HFF-Myc (cell line): ENCODE measurements around the gene PKN3.
A peak's percentile ranks its signal among the peaks of the same experiment; 100 is the strongest.

Source experiments
- DNase-seq: peaks from one replicate; pipeline ENCODE4 v3.0.0-alpha.2; 2011; ENCODE audit warnings: low read depth; ENCODE audit errors: extremely low read depth
- H3K4me3 ChIP-seq: replicated peaks from 2 replicates; pipeline ENCODE4 v1.5.1; 2011; ENCODE audit warnings: low read depth, mild to moderate bottlenecking, control low read depth, low read length
- TF ChIP-seq, protein P1 (sequence below): IDR thresholded peaks from 2 replicates; pipeline ENCODE4 v1.5.1; 2012; ENCODE audit warnings: mild to moderate bottlenecking, low read depth, low read length, control low read depth; ENCODE audit errors: missing control alignments

PKN3 gene

DNA sequence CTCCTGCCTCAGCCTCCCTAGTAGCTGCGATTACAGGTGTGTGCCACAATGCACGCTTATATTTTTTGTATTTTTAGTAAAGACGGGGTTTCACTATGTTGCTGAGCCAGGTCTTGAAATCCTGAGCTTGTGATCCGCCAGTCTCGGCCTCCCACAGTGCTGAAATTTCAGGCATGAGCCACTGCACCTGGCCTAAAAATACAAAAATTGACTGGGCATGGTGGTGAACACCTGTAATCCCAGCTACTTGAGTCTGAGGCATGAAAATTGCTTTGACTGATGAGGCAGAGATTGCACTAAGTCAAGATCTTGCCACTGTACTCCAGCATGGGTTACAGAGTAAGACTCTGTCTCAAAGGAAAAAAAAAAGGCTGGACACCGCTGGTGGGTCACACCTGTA lies 32.5 kb upstream of the PKN3 start:
- DNase-seq, result no peak
- TF ChIP-seq, protein P1, sequence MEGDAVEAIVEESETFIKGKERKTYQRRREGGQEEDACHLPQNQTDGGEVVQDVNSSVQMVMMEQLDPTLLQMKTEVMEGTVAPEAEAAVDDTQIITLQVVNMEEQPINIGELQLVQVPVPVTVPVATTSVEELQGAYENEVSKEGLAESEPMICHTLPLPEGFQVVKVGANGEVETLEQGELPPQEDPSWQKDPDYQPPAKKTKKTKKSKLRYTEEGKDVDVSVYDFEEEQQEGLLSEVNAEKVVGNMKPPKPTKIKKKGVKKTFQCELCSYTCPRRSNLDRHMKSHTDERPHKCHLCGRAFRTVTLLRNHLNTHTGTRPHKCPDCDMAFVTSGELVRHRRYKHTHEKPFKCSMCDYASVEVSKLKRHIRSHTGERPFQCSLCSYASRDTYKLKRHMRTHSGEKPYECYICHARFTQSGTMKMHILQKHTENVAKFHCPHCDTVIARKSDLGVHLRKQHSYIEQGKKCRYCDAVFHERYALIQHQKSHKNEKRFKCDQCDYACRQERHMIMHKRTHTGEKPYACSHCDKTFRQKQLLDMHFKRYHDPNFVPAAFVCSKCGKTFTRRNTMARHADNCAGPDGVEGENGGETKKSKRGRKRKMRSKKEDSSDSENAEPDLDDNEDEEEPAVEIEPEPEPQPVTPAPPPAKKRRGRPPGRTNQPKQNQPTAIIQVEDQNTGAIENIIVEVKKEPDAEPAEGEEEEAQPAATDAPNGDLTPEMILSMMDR, result no peak
- no peak overlapping the region for H3K4me3 ChIP-seq

GRCh38 chr9:128675382-128675781 lies 26.9 kb upstream of the PKN3 start:
- TF ChIP-seq, protein P1, result no peak
- no peak overlapping the region for H3K4me3 ChIP-seq
- no peak for DNase-seq

GRCh38 chr9:128677794-128678193 lies 24.5 kb upstream of the PKN3 start:
- DNase-seq, result no peak
- no peak overlapping the region for H3K4me3 ChIP-seq
- TF ChIP-seq, protein P1, result no peak

DNA sequence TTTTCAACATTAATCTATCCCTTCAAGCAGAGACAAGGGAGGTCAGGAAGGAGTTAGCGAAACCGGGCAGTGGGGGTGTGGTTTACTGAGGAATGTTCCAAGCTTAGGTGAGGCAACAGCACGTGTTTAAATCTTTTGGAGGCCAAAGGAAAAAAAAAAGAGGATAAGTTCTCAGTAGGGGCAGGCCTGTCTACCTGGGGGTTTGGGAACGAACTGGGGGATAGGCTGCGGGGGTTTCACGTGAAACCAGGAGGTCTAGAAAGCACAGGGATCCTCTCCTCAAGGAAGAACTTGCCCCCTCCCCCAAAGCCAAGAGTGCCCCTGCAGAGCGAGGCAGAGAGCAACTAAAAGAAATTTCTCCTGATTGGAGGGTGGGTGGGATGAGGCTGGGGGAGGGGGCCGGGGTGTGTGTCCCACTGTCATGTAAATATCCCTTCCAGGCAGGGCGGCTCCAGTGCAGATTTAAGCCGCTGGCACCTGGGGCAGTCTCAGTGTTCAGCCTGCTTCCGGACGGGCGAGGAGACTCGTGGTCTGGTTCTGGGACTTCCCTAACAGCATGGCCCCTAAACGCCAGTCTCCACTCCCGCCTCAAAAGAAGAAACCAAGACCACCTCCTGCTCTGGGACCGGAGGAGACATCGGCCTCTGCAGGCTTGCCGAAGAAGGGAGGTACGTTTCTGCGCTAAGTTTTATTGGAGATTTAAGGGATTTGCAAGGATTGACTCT lies 18.8 kb upstream of the PKN3 start:
- no peak for DNase-seq
- TF ChIP-seq, protein P1, result no peak
- peak overlapping the region; percentile 69 for H3K4me3 ChIP-seq

DNA sequence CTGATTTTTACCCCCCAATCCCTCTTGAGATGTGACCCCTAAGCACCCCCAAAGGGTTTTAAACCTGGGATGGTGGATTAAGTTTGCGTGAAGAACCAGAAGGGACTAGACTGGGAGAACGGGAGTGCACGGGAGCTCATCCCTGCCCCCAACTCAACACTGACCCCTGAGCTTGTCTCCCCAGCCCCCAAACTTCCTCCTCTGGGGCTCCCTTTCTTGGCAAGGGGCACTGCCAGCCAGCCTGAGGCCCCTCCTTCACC lies 18.3 kb upstream of the PKN3 start:
- TF ChIP-seq, protein P1, result no peak
- peak overlapping the region; percentile 69 for H3K4me3 ChIP-seq
- no peak for DNase-seq

DNA sequence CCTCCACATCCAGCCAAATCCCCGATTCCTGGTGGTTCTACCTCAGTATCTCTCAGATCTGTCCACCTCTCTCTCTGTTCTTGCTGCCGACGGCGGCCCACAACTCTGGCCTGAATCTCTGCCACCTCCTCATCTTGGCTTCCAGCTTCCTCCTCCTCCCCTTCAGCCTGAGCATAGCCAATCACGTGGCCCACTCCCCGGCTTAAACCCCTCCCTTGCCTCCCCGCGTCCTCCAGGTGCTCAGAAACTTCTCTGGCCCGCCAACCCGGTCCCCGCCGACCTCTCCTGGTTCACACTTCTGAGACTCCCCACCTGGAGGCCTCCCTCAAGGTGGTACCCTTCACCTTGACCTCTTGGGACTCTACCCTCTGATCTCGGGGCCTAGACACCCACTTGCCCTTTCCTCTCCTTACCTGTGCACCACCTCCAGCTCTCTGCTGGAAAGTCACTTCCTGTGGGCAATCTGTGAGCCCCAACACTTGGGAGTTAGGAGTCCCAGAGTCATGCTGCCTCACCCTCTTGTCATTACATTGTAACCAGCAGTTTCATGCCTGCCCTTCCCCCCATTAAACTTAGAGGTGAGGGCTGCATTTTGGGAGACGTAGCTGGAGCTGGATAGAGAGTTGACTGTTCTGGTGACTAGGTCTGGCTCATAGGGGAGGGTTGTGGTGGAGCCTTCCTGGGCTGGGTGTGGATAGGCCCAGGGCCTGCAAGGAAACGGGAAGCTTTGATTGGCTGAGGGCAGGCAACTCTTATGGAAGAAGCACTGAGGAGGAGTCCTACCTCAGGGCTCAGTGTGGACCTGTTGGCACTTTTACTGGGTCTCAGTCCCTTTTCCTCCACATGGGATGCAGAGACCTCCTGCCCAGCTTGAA lies 17.7 kb upstream of the PKN3 start:
- DNase-seq, result peak; percentile 48
- H3K4me3 ChIP-seq, result peak overlapping the region; percentile 69
- TF ChIP-seq, protein P1, result no peak
